GM19397 (cell line): ENCODE data around the gene PDE8A.

Experiments
- ATAC-seq: cut with Tn5 transposase; IDR thresholded peaks from one replicate; pipeline ENCODE4 v1.9.1; 2021; ENCODE audit warnings: mild to moderate bottlenecking, moderate library complexity; ENCODE audit not compliant: unreplicated experiment

The PDE8A gene

DNA sequence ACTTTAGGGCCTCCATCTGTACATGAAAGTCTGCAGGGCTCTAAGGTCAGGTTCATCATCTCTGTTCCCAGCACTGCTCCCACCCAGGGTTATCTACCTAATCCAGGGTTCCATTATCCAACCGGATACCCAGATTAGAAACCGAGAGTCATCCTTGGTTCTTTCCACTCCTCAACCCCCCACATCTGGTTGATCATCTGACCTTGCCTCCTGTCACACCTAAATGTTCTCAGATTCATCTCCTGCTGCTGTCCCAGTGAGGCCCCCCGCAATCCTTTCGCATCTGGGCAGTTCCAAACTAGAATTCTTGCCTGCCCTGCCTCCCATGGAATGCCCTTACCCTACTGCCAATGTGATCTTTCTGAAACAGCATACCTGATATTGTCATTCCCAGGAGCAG, 136.5 kb downstream of the PDE8A start:
- ATAC-seq: no peak

DNA sequence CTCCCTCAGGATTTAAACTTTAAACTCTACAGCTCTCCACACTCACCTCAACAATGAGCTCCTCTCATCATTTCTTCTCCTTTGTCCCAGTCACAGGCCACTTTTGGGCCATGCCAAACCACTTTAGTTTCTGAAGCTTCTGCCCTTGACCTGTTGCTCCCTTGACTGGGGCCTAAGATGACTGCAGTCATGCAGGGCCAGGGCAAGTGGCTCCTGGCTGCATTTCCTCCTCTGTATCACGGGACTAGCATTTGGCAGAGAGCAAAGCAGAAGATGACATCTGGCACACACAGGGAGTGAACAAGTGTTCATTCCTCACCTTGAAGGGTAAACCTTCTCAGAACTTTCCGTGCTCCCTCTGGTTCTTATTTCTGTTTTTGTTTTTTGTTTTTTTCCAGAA, 136.9 kb downstream of the PDE8A start:
- no peak for ATAC-seq

DNA sequence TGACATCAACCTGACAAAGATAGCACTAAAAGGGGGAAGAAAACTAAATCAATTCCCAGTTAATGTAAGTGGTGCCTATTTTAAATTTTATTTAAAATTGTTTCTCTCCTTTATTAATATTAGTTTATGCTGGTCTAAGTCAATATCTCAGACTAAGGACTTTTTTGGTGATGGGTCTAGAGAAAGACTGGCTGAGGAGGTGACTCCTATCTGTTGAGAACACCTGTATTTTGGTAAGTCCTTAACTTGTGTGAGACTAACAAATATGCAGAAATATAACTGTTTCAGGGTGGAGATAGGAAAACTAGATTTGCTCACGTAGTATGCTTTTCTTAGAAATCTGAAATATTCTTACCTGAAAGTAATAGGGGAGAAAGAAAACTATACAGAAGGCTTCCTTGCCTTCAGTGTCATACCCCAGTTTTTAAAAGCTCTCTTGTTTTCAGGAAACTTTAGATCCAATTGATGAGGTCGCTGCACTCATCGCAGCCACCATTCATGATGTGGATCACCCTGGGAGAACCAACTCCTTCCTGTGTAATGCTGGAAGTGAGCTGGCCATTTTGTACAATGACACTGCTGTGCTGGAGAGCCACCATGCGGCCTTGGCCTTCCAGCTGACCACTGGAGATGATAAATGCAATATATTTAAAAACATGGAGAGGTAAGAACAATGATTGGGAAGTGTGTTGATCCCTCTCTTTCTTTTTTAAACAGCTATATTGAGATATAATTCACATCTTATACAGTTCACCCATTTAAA, 138.9 kb downstream of the PDE8A start:
- ATAC-seq: no peak

DNA sequence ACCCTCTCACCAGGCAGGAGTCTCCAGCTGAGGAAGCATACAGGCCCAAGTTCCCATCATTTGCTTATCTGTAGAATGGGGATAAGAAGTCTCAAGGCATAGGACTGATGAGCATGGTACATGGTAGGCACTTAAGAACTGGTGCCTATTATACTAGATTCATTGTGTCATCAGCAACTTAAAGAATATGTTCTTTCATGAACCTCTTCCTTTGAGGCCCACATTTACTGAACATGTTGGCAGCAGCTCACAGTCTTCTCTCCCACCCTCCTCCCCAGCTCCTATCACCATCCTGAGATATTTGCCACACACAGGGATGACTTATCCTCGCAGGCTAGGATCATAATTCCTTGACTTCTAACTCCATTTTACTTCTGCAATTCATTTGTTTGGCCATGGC, 142.5 kb downstream of the PDE8A start:
- no peak for ATAC-seq

DNA sequence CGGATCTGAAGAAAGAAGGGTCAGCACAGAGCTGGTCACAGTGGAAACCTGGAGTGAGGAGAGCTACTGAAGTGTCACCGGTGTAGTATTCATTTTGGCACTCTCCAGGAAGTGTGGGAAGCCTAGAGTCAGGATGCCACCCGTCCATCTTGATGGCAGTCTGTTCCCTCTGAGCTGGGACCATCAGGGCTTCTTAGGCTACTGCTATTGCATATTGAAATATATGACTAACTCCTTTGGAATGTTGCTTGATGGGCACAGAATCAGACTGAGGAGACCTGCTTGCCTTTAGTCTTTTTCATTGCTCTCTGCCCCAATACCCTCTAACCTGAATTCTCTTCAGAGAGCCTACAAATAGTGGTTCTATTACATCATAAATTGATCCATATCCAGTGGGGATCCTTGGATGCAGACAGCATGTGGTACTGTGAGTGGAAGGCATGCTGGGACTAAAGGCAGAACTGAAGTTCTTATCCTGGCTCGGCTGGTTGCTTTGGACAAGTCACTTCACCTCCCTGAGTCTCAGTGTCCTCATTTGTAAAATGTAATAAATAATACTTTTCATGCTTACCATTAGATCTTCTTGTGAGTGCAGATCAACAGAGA, 143.5 kb downstream of the PDE8A start:
- ATAC-seq: no peak

DNA sequence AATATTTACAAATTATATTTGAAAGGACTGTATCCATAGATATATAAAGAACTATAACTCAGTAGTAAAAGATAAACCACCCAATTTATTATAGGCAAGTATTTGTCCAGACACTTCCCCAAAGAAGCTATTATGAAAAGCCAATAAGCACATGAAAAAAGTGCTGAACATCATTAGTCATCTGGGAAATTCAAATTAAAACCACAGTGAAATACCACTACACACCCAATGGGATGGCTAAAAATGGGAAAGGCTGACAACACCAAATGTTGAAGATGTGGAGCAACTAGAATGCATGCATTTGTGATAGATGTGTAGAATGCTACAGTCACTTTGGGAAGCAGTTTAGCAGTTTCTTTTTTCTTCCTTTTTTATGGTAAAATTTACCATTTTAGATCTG, 147.0 kb downstream of the PDE8A start:
- ATAC-seq: no peak

DNA sequence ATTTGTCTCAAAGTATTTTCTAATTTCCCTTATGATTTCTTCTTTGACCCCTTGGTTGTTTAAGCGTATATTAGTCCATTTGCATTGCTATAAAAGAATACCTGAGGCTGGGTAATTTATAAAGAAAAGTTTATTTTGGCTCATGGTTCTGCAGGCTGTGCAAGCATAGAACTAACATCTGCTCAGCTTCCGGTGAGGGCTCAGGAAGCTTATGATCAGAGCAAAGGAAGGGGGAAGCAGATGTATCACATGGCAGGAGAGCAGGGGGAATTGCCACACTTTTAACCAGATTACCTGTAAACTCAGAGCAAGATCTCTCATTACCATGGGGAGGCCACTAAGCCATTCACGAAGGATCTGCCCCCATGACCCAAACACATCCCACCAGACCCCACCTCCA, 148.2 kb downstream of the PDE8A start:
- no peak for ATAC-seq

DNA sequence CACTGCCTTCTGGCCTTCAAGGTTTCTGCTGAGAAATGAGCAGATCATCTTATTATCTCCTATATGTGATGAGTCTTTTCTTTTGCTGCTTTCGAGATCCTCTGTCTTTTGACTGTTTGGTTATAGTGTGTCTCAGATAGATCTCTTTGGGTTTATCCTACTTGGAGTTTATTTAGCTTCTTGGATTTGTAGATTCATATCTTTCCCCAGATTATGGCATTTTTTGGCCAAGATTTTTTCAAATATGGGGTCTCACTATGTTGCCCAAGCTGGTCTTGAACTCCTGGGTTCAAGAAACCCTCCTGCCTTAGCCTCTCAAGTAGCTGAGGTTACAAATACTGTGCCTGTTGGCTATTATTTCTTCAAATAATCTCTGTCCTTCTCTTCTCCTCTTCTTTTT, 150.3 kb downstream of the PDE8A start:
- ATAC-seq: no peak

DNA sequence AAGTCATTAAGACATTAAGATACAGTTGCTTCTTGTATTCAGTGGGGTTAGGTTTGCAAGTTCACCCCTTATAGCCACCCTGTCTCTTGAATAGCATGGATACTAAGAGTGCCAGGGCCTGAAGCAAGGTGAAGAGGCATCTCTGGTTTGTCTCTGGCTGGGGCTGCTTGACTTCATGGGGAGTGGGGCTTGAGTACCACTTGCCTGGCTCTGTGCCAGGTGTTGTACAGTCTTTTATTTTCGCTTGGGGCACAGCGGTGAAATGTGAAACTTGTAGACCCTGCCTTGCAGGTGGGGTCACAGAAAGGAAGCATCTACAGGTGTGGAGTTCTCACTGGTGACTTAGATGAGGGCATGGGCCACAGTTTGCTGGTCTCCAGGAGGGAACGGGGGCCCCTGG, 152.1 kb downstream of the PDE8A start:
- ATAC-seq: no peak

DNA sequence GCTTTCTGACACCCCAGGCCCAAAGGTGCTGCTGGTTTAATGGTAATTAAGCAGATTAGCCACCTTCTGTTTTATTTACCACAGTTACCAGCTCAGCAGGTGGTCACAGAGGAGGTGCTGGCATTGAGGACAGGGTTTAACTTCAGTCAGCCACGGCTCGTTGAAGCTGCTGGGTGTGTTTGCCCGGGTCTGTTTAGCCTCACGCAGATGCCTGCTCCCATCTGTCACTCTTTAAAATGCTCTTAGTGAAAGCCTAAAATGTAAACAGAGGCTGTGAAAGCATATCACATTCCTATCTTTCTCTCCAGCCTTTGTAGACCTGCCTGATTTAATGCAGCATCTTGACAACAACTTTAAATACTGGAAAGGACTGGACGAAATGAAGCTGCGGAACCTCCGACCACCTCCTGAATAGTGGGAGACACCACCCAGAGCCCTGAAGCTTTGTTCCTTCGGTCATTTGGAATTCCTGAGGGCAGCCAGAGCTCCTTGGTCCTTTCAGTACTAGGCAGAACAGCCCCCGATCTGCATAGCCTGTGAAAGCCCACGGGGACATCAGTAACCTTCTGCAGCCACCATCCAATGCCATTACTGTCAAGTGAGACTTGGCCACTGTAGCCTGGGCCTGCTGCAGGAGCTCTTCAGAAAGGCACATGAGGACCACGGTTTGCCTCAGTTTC, 156.0 kb downstream of the PDE8A start:
- ATAC-seq: no peak

DNA sequence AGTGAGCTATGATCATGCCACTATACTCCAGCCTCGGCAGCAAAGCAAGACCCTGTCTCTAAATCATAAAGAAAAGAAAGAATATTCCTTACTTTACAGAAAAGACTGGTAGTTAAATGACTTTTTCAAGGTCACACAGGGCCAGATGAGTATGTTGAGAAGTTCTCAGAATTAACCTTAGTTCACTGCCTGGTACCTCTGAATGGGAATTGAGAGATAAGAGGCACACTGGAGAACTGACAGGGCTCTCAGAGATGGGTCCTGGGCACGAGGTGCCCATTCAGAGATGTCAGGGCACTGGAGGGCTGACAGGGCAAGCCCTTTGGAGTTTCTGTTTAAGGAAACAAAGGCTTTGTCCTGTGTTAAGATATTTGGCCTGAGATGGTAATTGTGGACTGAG, 157.7 kb downstream of the PDE8A start:
- no peak for ATAC-seq

DNA sequence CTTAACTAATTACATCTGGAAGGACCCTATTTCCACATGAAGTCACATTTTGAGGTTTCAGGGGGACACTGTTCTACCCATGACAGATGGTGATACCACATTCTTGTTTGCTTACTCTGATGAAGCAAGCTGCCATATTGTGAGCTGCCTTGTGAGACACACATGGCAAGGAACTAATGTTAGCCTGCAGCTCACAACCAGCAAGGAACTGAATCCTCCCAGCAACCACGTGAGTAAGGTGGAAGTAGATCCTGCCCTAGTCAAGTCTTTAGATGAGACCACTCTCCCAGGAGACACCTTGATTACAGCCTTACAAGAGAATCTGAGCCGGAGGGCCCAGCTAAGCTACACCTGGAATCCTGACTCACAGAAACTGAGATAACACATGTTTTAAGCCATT, 160.1 kb downstream of the PDE8A start:
- no peak for ATAC-seq

DNA sequence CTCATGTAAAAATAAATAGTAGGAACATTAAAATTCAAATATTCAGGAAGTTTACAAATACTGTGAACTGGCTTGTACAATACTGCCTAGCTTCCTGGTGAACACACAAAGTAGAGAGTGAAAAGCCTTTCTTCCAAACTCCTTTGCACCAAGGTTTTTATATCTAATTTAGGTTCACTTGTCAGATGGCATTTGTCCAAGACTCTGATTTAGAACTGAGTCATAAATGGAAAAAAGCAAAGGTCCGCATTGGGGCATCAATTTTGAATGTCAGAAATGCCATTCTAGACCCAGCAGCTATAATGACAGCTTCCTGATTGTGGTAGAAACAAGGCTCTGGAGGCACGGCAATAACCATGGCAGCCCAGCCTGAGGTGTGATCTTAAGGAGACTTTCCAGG, 160.7 kb downstream of the PDE8A start:
- ATAC-seq: no peak

DNA sequence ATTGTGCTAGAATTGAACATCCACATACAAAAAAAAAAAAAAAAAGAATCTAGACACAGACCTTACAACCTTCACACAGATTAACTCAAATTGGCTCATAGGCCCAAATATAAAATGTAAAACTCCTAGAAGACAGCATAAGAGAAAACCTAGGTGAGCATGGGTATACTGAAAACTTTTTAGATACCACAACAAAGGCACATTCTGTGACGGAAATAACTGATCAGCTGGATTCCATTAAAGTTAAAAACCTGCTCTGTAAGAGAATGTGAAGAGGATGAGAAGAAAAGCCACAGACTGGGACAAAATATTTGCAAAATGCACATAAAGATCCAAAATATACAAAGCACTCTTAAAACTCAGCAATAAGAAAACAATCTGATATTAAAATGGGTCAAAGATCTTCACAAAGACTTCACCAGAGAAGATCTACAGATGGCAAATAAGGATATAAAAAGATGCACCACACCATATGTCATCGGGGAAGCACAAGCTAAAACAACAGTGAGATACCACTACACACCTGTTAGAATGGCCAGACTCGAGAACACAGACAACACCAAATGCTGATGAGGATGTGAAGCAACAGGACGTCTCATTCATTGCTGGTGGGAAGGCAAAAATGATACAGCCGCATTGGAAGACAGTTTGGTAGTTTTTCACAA, 167.9 kb downstream of the PDE8A start:
- ATAC-seq: no peak

DNA sequence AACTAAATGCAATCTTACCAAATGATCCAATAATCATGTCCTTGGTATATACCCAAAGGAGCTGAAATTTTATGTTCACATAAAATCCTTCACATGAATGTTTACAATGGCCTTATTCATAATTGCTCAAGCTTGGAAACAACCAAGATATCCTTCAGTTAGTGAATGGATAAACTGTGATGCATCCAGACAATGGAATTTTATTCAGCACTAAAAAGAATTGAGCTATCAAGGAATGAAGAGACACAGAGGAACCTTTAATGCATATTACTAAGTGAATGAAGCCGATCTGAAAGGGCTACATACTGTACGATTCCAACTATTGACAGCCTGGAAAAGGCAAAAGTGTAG, 168.4 kb downstream of the PDE8A start:
- ATAC-seq: no peak

DNA sequence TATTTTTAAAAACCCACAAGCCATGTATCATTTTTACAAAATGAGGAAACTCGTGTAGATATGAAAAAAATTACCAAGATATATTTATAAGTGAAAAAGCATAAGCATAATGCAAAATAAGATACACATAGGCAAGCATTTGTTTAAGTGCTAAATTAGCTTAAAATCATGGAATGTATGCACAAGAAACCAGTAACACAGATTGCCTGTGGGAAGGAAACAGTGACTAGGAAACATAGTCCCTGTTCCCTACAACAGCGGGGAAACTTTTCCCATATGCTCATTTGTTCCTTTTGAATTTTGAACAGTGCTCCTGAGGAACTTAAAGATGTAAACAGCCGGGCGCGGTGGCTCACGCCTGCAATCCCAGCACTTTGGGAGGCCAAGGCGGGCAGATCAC, 169.5 kb downstream of the PDE8A start:
- ATAC-seq: no peak

DNA sequence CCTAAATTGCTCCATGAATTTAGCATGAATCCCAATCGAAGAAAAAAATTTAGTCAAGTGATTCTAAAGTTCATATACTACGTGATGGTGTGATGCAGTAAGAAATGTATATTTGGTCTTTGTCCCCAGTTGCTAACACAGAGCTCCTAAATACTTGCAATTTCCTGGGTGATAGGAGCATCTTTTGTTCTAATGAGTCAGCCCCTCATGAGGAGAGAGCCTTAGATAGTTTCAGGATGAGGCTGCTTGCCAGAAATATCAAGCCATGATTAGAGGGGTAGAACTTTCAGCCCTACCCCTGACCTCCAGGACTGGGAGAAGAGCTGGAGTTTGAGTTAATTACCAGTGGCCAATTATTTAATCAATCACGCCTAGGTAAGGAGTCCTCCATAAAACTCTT, 170.2 kb downstream of the PDE8A start:
- no peak for ATAC-seq

DNA sequence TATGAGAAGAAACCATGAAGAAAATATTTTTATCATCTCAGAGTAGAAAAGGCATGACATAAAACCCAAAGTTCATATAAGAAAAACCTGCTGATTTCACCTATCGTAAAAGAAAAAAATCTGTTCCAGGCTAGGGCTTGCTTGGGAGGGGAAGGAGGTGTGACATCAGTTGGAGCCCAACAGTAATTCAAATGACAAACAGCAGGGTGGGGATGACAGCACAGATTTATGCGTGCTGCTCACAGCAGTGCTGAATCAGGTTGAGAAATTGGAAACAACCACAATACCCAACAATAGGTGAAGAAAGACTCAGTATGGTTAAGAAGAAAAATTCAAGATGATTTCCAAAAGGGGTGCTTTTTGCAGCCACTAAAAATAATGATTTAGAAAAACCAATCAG, 172.4 kb downstream of the PDE8A start:
- no peak for ATAC-seq

DNA sequence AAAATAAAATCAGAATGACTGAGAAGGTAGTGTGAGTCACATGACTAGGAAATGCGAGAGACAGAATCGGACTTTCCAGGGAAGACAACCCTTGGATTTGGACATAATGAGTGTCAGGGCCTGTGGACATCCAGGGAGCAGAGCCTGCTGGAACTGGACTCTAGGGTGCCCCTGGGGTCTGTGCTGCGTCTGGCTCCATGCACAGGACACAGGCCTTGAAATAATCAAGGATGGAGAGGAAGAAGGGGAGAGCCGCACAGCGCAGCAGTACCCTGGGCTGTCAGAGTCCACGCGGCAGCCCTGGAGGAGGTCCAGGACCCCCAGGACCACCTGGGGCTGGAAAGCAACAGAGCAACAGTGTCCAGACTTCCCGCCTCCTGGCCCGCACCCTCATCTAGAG, 173.7 kb downstream of the PDE8A start:
- no peak for ATAC-seq

DNA sequence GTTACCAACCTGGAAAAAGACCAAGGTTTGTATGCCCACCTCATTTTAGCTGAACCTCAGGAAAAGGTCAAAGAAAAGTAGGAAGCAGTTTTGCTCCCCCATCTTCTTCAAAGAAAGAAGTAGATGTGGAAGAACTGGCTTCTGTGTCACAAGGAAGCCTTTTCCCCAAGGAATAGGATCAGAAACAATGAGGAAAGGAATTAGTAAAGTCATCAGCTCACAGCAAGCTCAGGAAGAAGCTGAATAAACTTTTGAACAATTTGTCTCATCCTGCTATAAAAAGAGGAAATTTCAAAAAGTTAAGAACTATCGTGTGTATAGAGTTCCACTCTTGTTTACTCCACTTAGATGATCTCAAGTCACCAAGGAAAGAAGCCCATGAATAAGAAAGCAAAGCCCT, 174.2 kb downstream of the PDE8A start:
- ATAC-seq: no peak

DNA sequence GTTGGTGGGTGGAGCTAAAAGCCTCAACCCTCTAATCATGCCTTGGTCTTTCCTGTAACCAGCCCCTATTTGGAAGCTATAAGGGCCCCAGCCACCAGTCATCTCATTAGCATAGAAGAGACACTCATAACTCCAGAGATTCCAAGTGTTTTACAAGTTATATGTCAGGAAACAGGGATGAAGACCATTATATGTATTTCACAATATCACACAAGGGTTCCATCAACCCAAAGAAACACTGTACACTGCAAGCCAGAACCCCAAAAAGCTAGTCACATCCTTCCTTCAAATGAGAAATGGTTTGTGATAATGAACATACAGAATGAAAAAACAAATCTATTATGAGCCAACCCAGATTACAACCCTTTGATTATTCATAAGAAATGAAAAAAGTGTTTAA, 175.7 kb downstream of the PDE8A start:
- ATAC-seq: no peak

DNA sequence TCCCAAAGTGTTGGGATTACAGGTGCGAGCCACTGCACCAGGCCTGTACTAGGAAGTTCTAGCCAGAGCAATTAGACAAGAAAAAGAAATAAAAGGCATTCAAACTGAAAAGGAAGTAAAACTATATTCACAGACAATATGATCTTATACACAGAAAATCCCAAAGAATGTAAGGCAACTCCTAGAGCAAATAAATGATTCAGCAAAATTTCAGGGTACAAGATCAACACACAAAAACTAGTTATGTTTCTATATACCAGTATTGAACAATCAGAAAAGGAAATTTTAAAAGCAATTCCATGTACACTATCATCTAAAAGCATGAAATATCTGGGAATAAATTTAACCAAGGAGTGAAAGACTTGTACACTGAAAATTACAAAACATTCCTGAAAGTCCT, 180.6 kb downstream of the PDE8A start:
- ATAC-seq: no peak
